SK-N-MC (cell line): ENCODE data around the gene ULK2.

Experiments used
- EZH2 ChIP-seq: fragments of 200-600 bp; sonication (generic); IDR thresholded peaks from one replicate; pipeline ENCODE4 v1.6.1; 2017; ENCODE audit warnings: antibody characterized with exemption
- FOXP2 ChIP-seq: optimal IDR thresholded peaks from 2 replicates; pipeline ENCODE3; 2011; ENCODE audit warnings: mild to moderate bottlenecking, moderate library complexity; ENCODE audit not compliant: insufficient read depth; ENCODE audit errors: extremely low read length, control extremely low read depth

DNA sequence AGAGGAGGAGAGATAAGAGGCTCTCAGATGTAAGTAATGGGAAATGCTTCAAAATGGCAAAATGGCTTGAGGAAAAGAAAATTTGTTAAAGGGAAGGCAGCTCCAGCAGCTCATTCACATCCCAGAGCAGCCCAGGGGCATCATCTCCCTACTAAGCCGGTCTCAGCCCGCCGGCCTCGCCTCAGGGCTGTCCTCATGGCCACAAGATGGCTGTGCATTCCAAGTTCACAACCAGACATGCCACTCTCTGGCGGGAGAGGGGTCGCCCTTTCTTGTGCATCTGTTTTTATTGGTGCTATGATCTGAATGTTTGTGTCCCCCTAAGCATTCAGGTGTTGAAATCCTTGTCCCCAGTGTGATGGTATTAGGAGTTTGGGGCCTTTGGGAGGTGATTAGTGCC, 137.8 kb downstream of the ULK2 start:
- TF ChIP-seq EZH2 (no peak), FOXP2 (no peak)
